Measurements from ENCODE around the gene STRIT1.
A peak's percentile ranks its signal among the peaks of the same experiment; 100 is the strongest.
"Not testable (repeated sequence)": the region's sequence is repeated elsewhere in the genome, so short reads cannot be mapped to it uniquely, and the experiment has no call there.

STRIT1 gene

GRCh38 chr3:155262855-155263254, 30.6 kb downstream of the STRIT1 start:
- not testable (repeated sequence) for DNase-seq

GRCh38 chr3:155262295-155262694, 31.2 kb downstream of the STRIT1 start:
- no peak for DNase-seq

- no peak for DNase-seq
Measured at GRCh38 chr3:155254445-155254844, 39.0 kb downstream of the STRIT1 start.

GRCh38 chr3:155252535-155252934, 40.9 kb downstream of the STRIT1 start:
- DNase-seq = peak; percentile 8

- no peak for DNase-seq
Measured at GRCh38 chr3:155252021-155252420, 41.5 kb downstream of the STRIT1 start.

GRCh38 chr3:155248531-155249187, 44.8 kb downstream of the STRIT1 start:
- peak; percentile 71 for DNase-seq

- no peak for DNase-seq
Measured at GRCh38 chr3:155244699-155245098, 48.8 kb downstream of the STRIT1 start.

- DNase-seq = no peak
Measured at GRCh38 chr3:155244216-155244615, 49.3 kb downstream of the STRIT1 start.

- no peak for DNase-seq
Measured at GRCh38 chr3:155243512-155243921, 50.0 kb downstream of the STRIT1 start.

GRCh38 chr3:155242342-155242741, 51.1 kb downstream of the STRIT1 start:
- no peak for DNase-seq

GRCh38 chr3:155241579-155241978, 51.9 kb downstream of the STRIT1 start:
- DNase-seq = no peak

All from hematopoietic multipotent progenitor cell treated with erythropoietin and hydrocortisone succinate and interleukin-3 and kit ligand, for 4 days (in vitro differentiated cells).